ENCODE results near the gene GC. TPM values are rescaled to one million over a fixed set of nuclear protein-coding genes. Genes with fewer than 3 reads are reported as not detected.

Gene GC
- total RNA-seq, 1 donor from 2014 or later: 154 TPM

DNA sequence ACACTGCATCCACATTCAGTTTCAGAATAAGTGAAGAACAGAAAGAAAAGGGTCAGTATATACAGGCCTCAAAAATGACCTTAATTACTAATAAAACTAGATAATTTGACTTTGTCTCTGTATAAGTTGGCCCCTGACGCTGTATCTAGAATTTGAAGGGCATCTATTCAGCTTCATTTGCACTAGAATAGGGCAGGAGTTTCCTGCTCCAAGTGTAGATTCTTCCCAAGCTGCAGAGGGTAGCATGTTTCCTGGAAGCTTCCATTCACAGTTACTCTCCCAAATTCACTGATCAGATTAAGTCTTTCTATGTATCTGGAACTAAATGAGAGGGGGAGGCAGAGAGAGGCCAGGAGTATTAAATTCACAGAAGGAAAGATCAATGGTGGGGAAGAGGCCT is 90.9 kb downstream of the GC start:
- no peaks in the 10 kb centered on the region for H3K27me3 Mint-ChIP-seq
- H3K4me3 Mint-ChIP-seq (ENCODE audit: low read depth): no peak overlapping the region
- peaks cover 18% of the 10 kb centered on the region for H3K4me1 Mint-ChIP-seq (ENCODE audit: low read depth)
- DNase-seq (ENCODE audit: low spot score, unreplicated experiment): no peak
- TF ChIP-seq, protein P1, sequence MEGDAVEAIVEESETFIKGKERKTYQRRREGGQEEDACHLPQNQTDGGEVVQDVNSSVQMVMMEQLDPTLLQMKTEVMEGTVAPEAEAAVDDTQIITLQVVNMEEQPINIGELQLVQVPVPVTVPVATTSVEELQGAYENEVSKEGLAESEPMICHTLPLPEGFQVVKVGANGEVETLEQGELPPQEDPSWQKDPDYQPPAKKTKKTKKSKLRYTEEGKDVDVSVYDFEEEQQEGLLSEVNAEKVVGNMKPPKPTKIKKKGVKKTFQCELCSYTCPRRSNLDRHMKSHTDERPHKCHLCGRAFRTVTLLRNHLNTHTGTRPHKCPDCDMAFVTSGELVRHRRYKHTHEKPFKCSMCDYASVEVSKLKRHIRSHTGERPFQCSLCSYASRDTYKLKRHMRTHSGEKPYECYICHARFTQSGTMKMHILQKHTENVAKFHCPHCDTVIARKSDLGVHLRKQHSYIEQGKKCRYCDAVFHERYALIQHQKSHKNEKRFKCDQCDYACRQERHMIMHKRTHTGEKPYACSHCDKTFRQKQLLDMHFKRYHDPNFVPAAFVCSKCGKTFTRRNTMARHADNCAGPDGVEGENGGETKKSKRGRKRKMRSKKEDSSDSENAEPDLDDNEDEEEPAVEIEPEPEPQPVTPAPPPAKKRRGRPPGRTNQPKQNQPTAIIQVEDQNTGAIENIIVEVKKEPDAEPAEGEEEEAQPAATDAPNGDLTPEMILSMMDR (IDR thresholded peaks at IDR 0.05; ENCODE audit: unreplicated experiment): no peak
- peaks cover 14% of the 10 kb centered on the region for H3K9me3 Mint-ChIP-seq (ENCODE audit: low read depth)
- H3K27ac Mint-ChIP-seq: no peak overlapping the region
- peaks cover 6% of the 10 kb centered on the region for H3K36me3 Mint-ChIP-seq (ENCODE audit: insufficient read depth)

DNA sequence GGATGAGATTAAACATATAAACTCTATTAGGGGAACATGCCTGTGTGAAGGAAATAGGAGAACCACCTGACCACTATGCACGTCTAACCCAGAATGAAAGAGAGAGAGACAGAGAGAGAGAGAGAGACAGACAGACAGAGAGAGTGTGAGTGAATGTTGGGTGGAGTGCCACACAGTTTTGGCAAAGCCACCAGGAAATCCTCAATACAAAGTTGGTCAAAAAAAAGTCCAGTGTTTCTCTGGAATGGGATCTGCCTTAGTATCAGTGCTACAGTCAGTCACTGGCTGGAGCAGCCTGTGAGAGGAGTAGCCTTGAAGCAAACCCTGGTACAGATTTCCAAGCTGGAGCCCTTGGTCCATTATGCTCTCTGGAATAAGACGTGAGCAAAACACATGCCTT is 91.7 kb downstream of the GC start:
- peaks cover 14% of the 10 kb centered on the region for H3K9me3 Mint-ChIP-seq (ENCODE audit: low read depth)
- H3K4me1 Mint-ChIP-seq (ENCODE audit: low read depth): peaks cover 21% of the 10 kb centered on the region
- TF ChIP-seq, protein P1 (IDR thresholded peaks at IDR 0.05; ENCODE audit: unreplicated experiment): no peak
- peaks cover 8% of the 10 kb centered on the region for H3K36me3 Mint-ChIP-seq (ENCODE audit: insufficient read depth)
- no peak overlapping the region for H3K27ac Mint-ChIP-seq
- H3K4me3 Mint-ChIP-seq (ENCODE audit: low read depth): no peak overlapping the region
- no peaks in the 10 kb centered on the region for H3K27me3 Mint-ChIP-seq
- no peak for DNase-seq (ENCODE audit: low spot score, unreplicated experiment)

Other genes starting within 250 kb of the GC start
- 0.96 and 1.6 TPM in 2 replicates for gene NPFFR2, start 247.9 kb upstream of the GC start, total RNA-seq